COLO668 (cell line): Measurements from ENCODE around the gene SH2D2A.
"Not testable (repeated sequence)": the region's sequence is repeated elsewhere in the genome, so short reads cannot be mapped to it uniquely, and the experiment has no call there.

Experiments
- DNase-seq: peaks from one replicate; lab custom pipeline; 2025; ENCODE audit not compliant: unreplicated experiment; lab: John Stamatoyannopoulos, UW

SH2D2A gene

GRCh38 chr1:156775799-156776198 is 40.8 kb downstream of the SH2D2A start:
- DNase-seq, result no peak

GRCh38 chr1:156773607-156774006 is 43.0 kb downstream of the SH2D2A start:
- no peak for DNase-seq

- no peak for DNase-seq
These were observed 43.7 kb downstream of the SH2D2A start for GRCh38 chr1:156772728-156773497.

- no peak for DNase-seq
These were observed 44.4 kb downstream of the SH2D2A start for GRCh38 chr1:156772222-156772621.

GRCh38 chr1:156768610-156769295 is 47.9 kb downstream of the SH2D2A start:
- DNase-seq, result no peak

- DNase-seq, result peak; percentile 49
These were observed 48.6 kb downstream of the SH2D2A start for GRCh38 chr1:156767879-156768604.

GRCh38 chr1:156767101-156767878 is 49.4 kb downstream of the SH2D2A start, which contains the start of gene PRCC:
Gene PRCC (plus strand): TSS chr1:156767535. CDS start chr1:156767772, 237 bp downstream.
- peak; percentile 99 for DNase-seq

GRCh38 chr1:156766298-156767100 is 50.1 kb downstream of the SH2D2A start:
- DNase-seq, result peak; percentile 34

DNA sequence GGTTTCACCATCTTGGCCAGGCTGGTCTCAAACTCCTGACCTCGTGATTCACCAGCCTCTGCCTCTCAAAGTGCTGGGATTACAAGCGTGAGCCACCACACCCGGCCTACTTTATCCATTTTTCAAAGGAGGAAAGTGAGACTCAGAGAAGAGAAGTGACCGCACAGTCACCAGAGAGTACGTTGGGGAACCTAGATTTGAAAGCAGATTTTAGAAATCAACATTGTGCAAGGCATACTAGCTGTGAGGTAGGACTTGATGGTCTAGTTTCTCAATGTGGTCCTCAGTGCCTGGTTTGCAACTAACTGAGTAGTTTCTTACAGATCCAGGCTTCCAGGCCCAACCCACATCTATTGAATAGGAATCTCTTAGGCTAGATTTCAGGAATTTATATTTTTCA is 51.0 kb downstream of the SH2D2A start:
- no peak for DNase-seq

DNA sequence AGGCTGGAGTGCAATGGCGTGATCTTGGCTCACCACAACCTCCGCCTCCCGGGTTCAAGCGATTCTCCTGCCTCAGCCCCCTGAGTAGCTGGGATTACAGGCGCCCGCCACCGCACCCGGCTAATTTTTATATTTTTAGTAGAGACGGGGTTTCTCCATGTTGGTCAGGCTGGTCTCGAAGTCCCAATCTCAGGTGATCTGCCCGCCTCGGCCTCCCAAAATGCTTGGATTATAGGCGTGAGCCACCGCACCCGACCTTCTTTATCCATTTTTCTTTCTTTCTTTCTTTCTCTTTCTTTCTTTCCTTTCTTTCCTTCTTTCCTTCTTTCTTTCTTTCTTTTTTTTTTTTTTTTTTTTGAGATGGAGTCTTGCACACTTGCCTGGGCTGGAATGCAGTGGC is 51.5 kb downstream of the SH2D2A start:
- DNase-seq, result not testable (repeated sequence)

DNA sequence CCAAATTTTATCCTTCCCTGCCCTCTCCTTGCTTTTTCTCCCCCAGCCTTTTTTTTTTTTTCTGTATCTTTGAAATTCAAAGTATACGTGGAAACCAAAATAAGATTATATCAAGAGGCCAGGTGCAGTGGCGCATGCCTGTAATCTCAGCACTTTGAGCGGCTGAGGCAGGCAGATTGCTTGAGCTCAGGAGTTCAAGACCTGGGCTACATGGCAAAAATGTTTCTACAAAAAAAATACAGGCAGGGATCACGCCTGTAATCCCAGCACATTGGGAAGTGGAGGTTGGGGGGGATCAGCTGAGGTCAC is 55.9 kb downstream of the SH2D2A start:
- no peak for DNase-seq

GRCh38 chr1:156760092-156760795 is 56.4 kb downstream of the SH2D2A start:
- DNase-seq, result peak; percentile 33

DNA sequence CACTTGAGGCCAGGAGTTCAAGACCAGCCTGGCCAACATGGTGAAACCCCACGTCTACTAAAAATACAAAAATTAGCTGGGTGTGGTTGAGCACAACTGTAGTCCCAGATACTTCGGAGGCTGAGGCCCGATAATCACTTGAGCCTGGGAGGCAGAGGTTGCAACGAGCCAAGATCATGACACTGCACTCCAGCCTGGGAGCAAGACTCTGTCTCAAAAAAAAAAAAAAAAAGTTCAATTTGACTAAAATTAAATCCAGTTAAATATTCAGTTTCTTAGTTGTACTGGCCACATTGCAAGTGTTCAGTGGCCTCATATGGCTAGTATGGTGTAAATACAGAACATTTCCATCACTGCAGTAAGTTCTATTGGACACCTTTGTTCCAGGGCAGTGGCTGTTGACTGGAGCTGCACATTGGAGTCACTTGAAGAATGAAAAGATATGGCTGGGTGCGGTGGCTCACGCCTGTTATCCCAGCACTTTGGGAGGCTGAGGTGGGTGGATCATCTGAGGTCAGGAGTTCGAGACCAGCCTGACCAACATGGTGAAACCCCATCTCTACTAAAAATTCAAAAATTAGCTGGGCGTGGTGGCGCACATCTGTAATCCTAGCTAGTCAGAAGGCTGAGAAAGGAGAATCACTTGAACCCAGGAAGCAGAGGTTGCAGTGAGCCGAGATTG is 58.9 kb downstream of the SH2D2A start:
- not testable (repeated sequence) for DNase-seq

GRCh38 chr1:156756355-156756754 is 60.3 kb downstream of the SH2D2A start:
- DNase-seq, result no peak
